ENCODE results near the gene TLK1.

- TF ChIP-seq, protein P1, sequence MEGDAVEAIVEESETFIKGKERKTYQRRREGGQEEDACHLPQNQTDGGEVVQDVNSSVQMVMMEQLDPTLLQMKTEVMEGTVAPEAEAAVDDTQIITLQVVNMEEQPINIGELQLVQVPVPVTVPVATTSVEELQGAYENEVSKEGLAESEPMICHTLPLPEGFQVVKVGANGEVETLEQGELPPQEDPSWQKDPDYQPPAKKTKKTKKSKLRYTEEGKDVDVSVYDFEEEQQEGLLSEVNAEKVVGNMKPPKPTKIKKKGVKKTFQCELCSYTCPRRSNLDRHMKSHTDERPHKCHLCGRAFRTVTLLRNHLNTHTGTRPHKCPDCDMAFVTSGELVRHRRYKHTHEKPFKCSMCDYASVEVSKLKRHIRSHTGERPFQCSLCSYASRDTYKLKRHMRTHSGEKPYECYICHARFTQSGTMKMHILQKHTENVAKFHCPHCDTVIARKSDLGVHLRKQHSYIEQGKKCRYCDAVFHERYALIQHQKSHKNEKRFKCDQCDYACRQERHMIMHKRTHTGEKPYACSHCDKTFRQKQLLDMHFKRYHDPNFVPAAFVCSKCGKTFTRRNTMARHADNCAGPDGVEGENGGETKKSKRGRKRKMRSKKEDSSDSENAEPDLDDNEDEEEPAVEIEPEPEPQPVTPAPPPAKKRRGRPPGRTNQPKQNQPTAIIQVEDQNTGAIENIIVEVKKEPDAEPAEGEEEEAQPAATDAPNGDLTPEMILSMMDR (IDR thresholded peaks at IDR 0.05): no peak
- TF ChIP-seq POLR2A (IDR thresholded peaks at IDR 0.05) (no peak), EP300 (IDR thresholded peaks at IDR 0.05) (no peak)
Observed at GRCh38 chr2:171149171-171149938, 11.3 kb downstream of the TLK1 start.
